Gastroesophageal sphincter (tissue), 3 donors: Measurements from ENCODE around the gene AKIRIN1.

Experiments used
- CTCF ChIP-seq, 4 experiments: fragments of 200-600 bp in 2 of 4; fragments of 450-650 bp in 2 of 4; sonication (generic) in 1 of 4; IDR thresholded peaks; one replicate each; pipeline ENCODE4 v1.5.1; 2017 to 2019; ENCODE audit warnings: antibody characterized with exemption in 4 of 4, mild to moderate bottlenecking in 2 of 4, moderate library complexity in 2 of 4
- EP300 ChIP-seq: sonication (generic); formaldehyde crosslinking; IDR thresholded peaks from one replicate; pipeline ENCODE4 v1.6.1; 2017; ENCODE audit warnings: antibody characterized with exemption, mild to moderate bottlenecking
- POLR2A ChIP-seq, 2 donors: fragments of 450-650 bp; IDR thresholded peaks; one replicate each; pipeline ENCODE4 v1.6.1; 2017; ENCODE audit warnings: antibody characterized with exemption in 2 of 2, mild to moderate bottlenecking in 2 of 2, moderate library complexity in 1 of 2
- POLR2AphosphoS5 ChIP-seq: sonication (generic); formaldehyde crosslinking; IDR thresholded peaks from one replicate; pipeline ENCODE4 v1.6.1; 2017; ENCODE audit warnings: antibody characterized with exemption

GRCh38 chr1:38964140-38964548 is 26.9 kb upstream of the AKIRIN1 start:
- TF ChIP-seq CTCF (IDR thresholded peaks at IDR 0.05) (no peak), POLR2A (IDR thresholded peaks at IDR 0.05) (no peak), EP300 (no peak), POLR2AphosphoS5 (no peak)
